ACC112 (cell line): ENCODE results near the gene TMEM259.

Experiments used
- H2AFZ ChIP-seq: fragments of 200-600 bp; sonication (generic); one replicate; pipeline ENCODE4 v1.6.0; 2017; ENCODE audit warnings: antibody characterized with exemption, low read length; ENCODE audit not compliant: unreplicated experiment
- H3K27ac ChIP-seq: fragments of 200-600 bp; sonication (generic); 2 replicates; pipeline ENCODE4 v1.5.1; 2014; ENCODE audit warnings: low read depth, mild to moderate bottlenecking, antibody characterized with exemption, low read length, moderate library complexity
- H3K27me3 ChIP-seq: fragments of 200-600 bp; sonication (generic); 2 replicates; pipeline ENCODE4 v1.6.1; 2014; ENCODE audit warnings: mild to moderate bottlenecking, antibody characterized with exemption, low read length, moderate library complexity, mixed read lengths; ENCODE audit not compliant: insufficient read depth
- H3K36me3 ChIP-seq: fragments of 200-600 bp; sonication (generic); 2 replicates; pipeline ENCODE4 v1.6.1; 2016; ENCODE audit warnings: mild to moderate bottlenecking, antibody characterized with exemption, low read length, moderate library complexity, mixed read lengths; ENCODE audit not compliant: insufficient read depth
- H3K4me1 ChIP-seq: fragments of 200-600 bp; sonication (generic); one replicate; pipeline ENCODE4 v1.6.1; 2016; ENCODE audit warnings: low read length, mixed read lengths; ENCODE audit not compliant: insufficient read depth, unreplicated experiment, control insufficient read depth
- H3K4me3 ChIP-seq: fragments of 200-600 bp; sonication (generic); 2 replicates; pipeline ENCODE4 v1.5.1; 2014; ENCODE audit warnings: mild to moderate bottlenecking, low read depth, low read length
- H3K79me2 ChIP-seq: fragments of 200-600 bp; sonication (generic); one replicate; pipeline ENCODE4 v1.6.0; 2016; ENCODE audit warnings: low read length; ENCODE audit not compliant: control insufficient read depth, unreplicated experiment, insufficient read depth

The TMEM259 gene

DNA sequence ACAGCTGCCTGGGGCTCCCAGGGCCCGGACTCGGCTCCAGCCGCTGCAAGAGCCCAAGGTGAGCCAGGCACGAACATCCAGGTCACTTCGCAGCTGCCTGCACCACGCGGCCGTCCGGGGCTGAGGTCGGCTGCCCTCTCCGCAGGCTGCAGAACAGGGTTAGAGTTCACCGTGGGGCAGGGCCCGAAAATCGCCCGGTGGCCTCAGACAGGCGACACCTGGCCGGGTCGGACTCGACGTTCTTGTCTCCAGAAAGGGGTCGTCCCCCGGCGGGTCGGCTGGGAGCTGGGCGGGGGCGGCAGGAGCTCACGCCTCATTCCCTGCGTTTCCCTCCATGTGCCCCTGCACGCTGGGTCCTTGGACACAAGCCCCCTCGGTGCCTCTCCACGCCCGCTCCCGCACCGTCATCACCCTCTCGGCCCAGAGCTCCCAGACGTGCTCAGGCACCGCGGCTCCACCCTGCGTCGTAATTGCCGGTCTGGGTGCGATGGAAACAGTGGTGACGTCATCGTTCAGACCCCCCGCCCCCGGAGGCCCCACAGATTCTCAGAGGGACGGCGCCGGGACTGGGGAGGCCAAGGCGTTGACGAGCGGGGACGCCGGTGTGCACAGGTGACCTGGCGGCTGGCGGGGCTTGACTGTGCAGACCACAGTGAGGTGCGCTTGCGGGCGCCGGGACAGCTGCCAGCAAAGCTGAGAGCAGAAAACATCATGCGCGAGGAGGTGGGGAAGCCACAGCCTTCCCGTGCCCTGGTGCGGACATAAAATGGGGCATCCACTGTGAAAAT lies 24.7 kb downstream of the TMEM259 start:
- Histone ChIP-seq H3K27ac (no peak overlapping the region), H3K79me2 (no peaks in the 10 kb centered on the region), H3K4me3 (peak overlapping the region; percentile 9; the same call in 1 of the 2 replicates), H3K4me1 (peaks cover 5% of the 10 kb centered on the region), H3K36me3 (peaks cover 7% of the 10 kb centered on the region; the same call in 1 of the 2 replicates), H3K27me3 (peaks cover 15% of the 10 kb centered on the region), H2AFZ (no peak overlapping the region)

DNA sequence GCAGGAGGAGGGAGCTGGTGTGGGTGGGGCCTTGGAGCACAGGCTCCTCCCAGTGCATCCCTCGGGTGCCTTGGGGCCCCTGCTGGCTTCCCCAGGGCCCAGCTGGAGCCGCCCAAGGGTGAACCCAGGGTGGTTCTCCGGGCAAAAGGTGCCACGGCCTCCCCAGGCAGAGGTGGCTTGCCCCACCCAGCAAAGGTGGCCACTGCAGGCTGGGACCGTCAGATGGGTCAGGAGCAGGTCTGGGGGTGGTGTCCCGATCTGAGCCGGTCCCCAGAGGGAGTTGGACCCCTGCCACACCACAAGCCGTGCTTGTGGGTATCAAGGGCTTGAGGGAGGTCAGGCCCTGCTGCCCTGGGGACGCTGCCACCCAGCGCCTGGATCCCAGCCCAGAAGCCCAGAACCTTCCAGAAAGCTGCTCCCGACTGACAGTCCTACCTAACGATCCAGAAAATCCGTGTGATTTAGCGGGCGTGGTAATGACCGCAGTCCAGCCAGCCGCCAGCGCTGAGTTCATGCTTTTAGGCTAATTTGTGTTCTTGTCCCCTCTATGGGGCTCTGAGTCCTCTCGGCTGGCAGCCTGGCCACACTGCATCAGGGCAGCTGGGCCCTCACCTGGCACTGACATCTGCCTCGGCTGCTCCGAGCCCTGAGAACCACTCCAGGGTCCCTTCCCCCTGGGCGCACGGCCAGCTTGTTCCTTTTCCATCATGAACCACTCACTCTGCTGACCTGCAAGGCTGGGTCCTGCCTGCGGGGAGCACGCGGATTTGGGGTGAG lies 25.7 kb downstream of the TMEM259 start:
- no peaks in the 10 kb centered on the region for H3K79me2 ChIP-seq
- H2AFZ ChIP-seq, result no peak overlapping the region
- peaks cover 16% of the 10 kb centered on the region; the same call in 1 of the 2 replicates for H3K36me3 ChIP-seq
- H3K27me3 ChIP-seq, result peaks cover 8% of the 10 kb centered on the region
- H3K4me1 ChIP-seq, result peaks cover 5% of the 10 kb centered on the region
- no peak overlapping the region for H3K27ac ChIP-seq
- H3K4me3 ChIP-seq, result no peak overlapping the region

DNA sequence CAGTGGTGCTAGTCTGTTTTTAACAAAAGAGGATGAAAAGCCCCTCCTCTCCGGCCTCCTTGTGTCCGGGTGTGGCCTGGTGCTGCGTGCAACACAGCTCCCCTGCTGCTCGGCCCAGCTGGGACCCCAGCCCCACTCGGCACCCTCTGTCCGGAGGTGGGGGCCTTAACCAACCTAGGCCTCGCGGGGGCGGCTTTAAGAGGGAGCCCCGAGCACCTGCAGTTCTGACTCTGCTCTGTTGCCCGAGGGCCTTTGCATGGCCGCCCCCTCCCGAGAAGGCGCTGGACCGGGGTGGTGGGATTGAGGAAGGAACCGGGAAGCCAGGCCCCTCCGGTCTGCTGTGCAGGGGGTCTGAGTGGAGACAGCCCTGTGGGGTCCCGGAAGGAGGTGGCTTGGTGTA lies 26.4 kb downstream of the TMEM259 start:
- peaks cover 16% of the 10 kb centered on the region; the same call in 1 of the 2 replicates for H3K36me3 ChIP-seq
- peaks cover 7% of the 10 kb centered on the region for H3K27me3 ChIP-seq
- H3K27ac ChIP-seq, result no peak overlapping the region
- no peaks in the 10 kb centered on the region for H3K79me2 ChIP-seq
- peaks cover 5% of the 10 kb centered on the region for H3K4me1 ChIP-seq
- no peak overlapping the region for H3K4me3 ChIP-seq
- no peak overlapping the region for H2AFZ ChIP-seq

DNA sequence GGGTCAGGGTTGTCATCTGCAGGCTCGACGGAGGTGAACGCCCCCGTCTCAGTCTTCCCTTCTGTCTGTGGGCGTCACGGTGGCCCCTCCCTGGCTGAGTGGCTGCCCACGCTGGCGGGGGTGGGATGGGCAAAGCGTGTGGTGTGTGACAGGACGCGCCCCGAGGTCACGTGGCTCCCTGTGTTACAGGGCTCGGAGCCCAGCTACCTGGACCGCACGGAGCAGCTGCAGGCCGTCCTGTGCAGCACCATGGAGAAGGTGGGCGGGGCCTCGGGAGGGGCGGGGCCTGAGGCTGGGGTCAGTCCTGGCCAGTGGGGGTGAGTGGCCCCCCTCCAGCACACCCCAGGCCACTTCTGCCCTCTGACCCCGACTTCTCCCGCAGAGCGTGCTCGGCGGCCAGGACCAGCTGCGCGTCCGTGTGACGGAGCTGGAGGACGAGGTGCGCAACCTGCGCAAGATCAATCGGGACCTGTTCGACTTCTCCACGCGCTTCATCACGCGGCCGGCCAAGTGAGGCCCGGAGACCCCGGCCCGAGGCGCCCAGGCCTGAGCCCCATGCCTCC lies 27.0 kb downstream of the TMEM259 start:
- Histone ChIP-seq H3K36me3 (peaks cover 16% of the 10 kb centered on the region; the same call in 1 of the 2 replicates), H3K79me2 (no peaks in the 10 kb centered on the region), H2AFZ (no peak overlapping the region), H3K4me3 (no peak overlapping the region), H3K27me3 (0 out of 2 replicates have a peak, but pooled peaks cover 3% of the 10 kb centered on the region), H3K4me1 (peaks cover 5% of the 10 kb centered on the region), H3K27ac (no peak overlapping the region)

DNA sequence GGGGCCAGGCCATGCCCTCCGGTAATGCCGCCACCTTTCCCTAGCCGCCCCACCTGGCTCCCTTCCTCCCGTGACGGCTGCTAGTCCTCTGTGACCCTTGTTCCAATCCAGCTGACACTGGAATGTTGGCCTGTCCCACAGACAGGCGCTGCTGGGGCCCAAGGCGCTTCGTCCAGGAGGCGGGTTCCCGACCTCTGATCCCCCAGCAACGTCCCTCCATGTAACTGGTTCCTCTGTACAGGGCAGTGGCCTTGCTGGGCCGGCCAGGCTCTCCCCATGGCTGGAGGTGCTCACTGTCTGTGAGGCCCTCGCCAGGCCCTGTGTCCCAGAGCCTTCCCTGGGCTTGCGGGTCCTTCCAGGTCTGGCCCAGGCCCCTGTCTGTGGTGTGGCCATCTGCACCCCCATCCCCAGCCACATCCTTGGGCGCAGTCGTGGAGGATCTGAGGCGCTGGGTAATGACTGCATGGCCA lies 27.5 kb downstream of the TMEM259 start:
- no peaks in the 10 kb centered on the region for H3K79me2 ChIP-seq
- H3K4me3 ChIP-seq, result no peak overlapping the region
- 0 out of 2 replicates have a peak, but pooled peaks cover 1% of the 10 kb centered on the region for H3K27me3 ChIP-seq
- H3K27ac ChIP-seq, result no peak overlapping the region
- peaks cover 5% of the 10 kb centered on the region for H3K4me1 ChIP-seq
- peaks cover 16% of the 10 kb centered on the region; the same call in 1 of the 2 replicates for H3K36me3 ChIP-seq
- no peak overlapping the region for H2AFZ ChIP-seq

DNA sequence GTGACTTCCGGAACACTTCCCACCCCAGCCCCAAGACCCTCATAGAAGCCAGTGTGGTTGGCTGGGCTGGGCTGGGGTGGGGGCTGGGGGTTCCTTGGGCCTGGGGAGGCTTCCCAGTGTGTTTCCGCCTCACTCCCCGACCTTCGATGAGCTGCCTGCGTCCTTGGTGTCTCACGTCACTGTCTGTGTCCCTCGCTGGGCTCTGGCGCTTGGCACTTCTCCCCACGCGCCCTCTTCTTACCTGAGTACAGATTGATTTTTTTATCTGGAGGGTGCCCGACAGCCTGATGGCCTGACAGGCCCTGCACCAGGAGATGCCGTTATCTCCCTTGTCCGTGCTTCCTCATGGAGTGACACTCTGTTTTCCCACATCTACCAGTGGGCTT lies 28.3 kb downstream of the TMEM259 start:
- Histone ChIP-seq H3K27me3 (no peaks in the 10 kb centered on the region), H3K4me3 (no peak overlapping the region), H3K36me3 (peaks cover 16% of the 10 kb centered on the region; the same call in 1 of the 2 replicates), H3K27ac (no peak overlapping the region), H3K79me2 (no peaks in the 10 kb centered on the region), H3K4me1 (peaks cover 5% of the 10 kb centered on the region), H2AFZ (no peak overlapping the region)

DNA sequence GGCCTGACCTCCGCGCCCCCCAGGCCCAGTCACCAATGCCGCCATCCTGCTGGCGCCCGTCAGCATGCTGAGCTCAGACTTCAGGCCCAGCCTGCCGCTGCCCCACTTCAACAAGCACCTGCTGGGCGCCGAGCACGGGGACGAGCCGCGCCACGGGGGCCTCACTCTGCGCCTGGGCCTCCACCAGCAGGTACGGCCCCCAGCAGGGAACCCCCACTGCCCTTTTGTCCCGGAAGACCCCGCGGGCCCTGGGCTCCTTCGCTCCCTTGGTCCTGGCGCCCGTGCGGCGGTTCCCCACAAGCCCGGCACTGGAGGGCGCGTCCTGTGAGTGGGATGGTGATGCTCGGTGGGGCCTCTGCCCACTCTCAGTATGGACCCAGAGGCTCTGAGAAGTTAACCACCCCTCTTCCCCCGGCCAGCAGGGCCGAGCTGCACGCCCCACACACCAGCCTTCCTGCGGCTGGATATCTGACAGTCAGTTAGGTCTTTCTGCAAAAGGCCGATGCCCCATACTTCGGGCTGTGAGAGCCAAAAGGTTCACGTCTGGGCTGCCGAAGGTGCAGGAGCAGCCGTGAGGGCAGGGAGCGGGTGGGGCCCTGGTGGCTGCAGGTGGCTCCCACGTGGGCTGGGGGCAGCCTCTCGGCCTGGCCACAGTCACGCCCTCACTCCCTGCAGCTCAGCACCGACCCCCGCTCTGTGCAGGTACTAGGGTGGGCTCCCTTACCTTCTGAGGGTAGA lies 28.8 kb downstream of the TMEM259 start:
- Histone ChIP-seq H2AFZ (no peak overlapping the region), H3K36me3 (peaks cover 16% of the 10 kb centered on the region; the same call in 1 of the 2 replicates), H3K27ac (no peak overlapping the region), H3K4me3 (no peak overlapping the region), H3K27me3 (no peaks in the 10 kb centered on the region), H3K4me1 (peaks cover 5% of the 10 kb centered on the region), H3K79me2 (no peaks in the 10 kb centered on the region)

DNA sequence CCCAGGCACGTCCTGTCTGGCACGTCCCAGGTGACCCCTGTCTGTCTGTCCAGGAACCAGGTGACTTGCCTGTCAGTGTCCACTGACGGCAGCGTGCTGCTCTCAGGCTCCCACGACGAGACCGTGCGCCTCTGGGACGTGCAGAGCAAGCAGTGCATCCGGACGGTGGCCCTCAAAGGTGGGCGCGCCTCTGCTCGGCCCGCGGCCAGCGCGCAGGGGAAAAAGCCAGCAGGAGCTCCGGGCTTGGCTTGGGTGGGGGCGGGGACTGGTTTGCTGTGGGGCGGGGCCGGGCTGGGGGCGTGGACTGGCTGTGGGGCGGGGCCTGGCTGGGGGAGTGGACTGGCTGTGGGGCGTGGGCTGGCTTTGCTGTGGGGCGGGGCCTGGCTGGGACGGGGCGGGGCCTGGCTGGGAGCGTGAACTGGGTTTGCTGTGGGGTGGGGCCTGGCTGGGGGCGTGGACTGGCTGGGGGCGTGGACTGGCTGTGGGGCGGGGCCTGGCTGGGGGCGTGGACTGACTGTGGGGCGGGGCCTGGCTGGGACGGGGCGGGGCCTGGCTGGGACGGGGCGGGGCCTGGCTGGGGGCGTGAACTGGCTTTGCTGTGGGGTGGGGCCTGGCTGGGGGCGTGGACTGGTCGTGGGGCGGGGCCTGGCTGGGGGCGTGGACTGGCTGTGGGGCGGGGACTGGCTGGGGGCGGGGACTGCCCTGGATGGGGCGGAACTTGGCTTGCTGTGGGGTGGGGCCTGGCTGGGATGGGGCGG lies 29.6 kb downstream of the TMEM259 start:
- H3K36me3 ChIP-seq, result peaks cover 16% of the 10 kb centered on the region; the same call in 1 of the 2 replicates
- H3K79me2 ChIP-seq, result no peaks in the 10 kb centered on the region
- H3K27me3 ChIP-seq, result no peaks in the 10 kb centered on the region
- peaks cover 5% of the 10 kb centered on the region for H3K4me1 ChIP-seq
- no peak overlapping the region for H3K27ac ChIP-seq
- no peak overlapping the region for H3K4me3 ChIP-seq
- H2AFZ ChIP-seq, result no peak overlapping the region

DNA sequence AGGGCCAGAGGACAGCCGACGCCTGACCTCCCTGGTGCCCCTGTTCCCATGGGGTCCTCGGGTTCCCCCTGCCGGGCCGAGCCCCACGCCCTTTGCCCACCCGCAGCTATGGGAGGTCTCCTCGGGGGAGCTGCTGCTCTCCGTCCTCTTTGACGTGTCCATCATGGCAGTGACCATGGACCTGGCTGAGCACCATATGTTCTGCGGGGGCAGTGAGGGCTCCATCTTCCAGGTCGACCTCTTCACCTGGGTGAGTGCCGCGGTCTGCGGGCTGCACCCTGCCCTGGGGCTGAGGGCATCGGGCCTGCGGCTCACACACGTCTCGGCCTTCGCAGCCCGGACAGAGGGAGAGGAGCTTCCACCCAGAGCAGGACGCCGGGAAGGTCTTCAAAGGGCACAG lies 30.2 kb downstream of the TMEM259 start:
- Histone ChIP-seq H3K27ac (no peak overlapping the region), H3K36me3 (peaks cover 16% of the 10 kb centered on the region; the same call in 1 of the 2 replicates), H2AFZ (no peak overlapping the region), H3K79me2 (no peaks in the 10 kb centered on the region), H3K4me3 (no peak overlapping the region), H3K27me3 (no peaks in the 10 kb centered on the region), H3K4me1 (no peaks in the 10 kb centered on the region)
